ENCODE data around the gene SLC25A5.

The SLC25A5 gene

DNA sequence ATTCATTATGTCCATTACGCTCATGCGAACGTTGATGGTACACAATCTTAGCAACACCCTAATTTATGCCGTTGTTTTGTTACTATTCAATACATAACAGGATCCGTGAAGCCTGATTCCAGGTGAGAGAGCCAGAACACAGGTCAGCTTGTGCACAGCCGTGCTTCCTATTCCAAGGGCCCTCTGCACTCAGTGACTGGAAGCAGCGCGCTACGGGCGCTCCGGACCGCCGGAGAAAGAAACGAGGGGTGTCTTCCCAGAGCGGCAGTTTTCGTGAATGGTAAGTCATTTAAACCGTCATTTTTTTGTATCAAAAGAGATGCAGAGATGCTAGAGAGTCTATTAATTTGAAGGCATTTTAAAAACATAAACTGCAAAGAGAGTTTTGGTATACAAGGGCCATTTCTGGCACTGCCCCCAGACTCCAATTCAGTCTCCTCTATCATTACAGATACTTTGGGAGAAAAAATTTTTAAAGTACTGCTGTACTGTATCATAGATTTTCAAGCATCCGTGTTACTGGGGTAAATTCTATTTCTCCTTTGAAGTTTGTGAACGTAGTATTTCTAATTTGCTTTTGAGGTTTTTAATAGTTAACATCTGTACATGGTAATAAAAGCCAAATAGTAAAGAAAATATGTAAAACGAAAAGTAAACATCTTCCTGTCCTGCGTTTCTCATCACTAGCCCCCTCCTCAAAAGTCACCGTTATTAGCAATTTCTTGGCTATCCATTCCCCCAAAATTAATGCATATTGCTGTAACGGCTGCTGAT is 6.6 kb downstream of the SLC25A5 start:
- H3K36me3 ChIP-seq (ENCODE audit: control insufficient read depth in 4 of 4, insufficient read depth in 4 of 4, low read length in 3 of 4), result peaks cover 0 to 15% (median 6%) of the 10 kb centered on the region in 4 experiments
- no peak for DNase-seq
- H3K9me3 ChIP-seq (ENCODE audit: control extremely low read depth in 1 of 5, control insufficient read depth in 4 of 5, insufficient read depth in 2 of 5, low read depth in 1 of 5, low read length in 4 of 5), result no peaks in the 10 kb centered on the region
- no peak overlapping the region for H3K4me3 ChIP-seq (ENCODE audit: control insufficient read depth in 1 of 7, extremely low read depth in 1 of 7, insufficient read depth in 4 of 7, low read depth in 2 of 7, low read length in 6 of 7)
- H3K27me3 ChIP-seq (replicated peaks in 2 of 5; ENCODE audit: control insufficient read depth in 4 of 5, insufficient read depth in 5 of 5, low read length in 4 of 5), result peaks cover 0 to 2% (median 0%) of the 10 kb centered on the region in 5 experiments
- no peak overlapping the region for H3K27ac ChIP-seq (ENCODE audit: insufficient read depth in 1 of 2, low read depth in 1 of 2, low read length in 2 of 2, poor library complexity in 1 of 2, severe bottlenecking in 2 of 2)
- 87% methylated on average over 19 of the region's 23 CpGs for WGBS (ENCODE audit: insufficient coverage)
- H3K4me1 ChIP-seq (ENCODE audit: control extremely low read depth in 1 of 4, control insufficient read depth in 4 of 4, insufficient read depth in 4 of 4, low read length in 3 of 4), result peaks cover 0 to 1% (median under 1%) of the 10 kb centered on the region in 4 experiments
- ChIA-PET POLR2A (no interaction called here), CTCF (no interaction called here)

DNA sequence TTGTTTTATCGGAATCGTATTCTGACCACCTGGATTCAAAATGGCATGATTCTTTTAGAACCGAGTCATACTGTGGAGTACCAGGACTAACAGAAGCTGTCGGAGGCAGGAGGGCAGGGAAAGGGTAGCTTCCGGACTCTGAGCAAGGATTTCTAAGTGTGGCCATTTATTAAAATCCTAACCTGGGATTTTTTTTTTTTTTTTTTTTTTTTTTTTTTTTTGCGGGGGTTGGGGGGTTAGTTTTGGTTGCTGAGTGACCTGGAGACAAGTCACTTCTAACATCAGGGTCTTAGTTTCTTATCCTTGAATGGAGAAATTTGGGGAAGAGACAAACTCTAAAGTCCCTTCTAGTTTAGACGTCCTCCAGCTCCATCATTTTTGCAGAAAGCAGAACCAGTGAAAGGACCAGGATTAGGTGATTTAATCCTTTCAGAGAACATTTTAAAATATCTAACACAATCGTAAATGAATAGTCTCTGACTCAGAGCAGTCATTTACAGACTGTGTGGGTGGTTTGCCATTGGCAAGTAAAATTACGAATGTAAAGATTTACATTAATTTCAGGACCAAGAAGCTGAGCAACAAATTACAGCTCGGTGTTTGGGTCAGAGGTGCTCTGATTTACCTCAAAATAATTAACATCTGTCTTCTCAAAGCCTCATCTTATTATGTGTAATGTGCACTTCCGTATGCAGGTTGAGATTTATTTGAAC is 7.3 kb downstream of the SLC25A5 start:
- no peak for DNase-seq
- POLR2A ChIA-PET, result no interaction called here

DNA sequence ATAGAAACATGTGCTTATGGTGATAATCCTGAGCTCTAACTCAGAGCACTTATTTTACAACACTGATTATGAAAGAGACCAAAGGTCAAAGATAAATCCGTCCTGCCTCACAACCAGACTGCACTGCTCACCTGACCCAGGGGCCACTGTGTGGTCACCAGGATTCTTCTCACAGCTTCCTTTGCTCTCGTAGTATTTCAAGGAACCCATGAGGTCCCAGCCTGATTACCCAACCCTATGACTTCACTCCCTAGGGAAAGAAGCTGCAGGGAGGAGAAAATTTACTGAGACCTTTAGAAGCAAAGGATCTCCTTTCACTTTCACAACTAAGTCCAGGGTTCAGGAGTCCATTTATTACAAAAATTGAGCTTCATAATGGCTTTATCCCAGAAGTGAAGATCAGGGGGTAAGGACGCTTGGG is 9.6 kb downstream of the SLC25A5 start:
- CTCF ChIA-PET, result interaction anchor here (1.2 to 2.7 kb wide), 6 partner anchors 9 to 292 kb away, joined by 3 to 16 read pairs (median 6); partner anchors contain the start of gene SLC25A5
- Histone ChIP-seq H3K4me3 (ENCODE audit: control insufficient read depth in 1 of 7, extremely low read depth in 1 of 7, insufficient read depth in 4 of 7, low read depth in 2 of 7, low read length in 6 of 7) (no peak overlapping the region), H3K27me3 (replicated peaks in 2 of 5; ENCODE audit: control insufficient read depth in 4 of 5, insufficient read depth in 5 of 5, low read length in 4 of 5) (peaks cover 0 to 4% (median 0%) of the 10 kb centered on the region in 5 experiments), H3K27ac (ENCODE audit: insufficient read depth in 1 of 2, low read depth in 1 of 2, low read length in 2 of 2, poor library complexity in 1 of 2, severe bottlenecking in 2 of 2) (no peak overlapping the region), H3K36me3 (ENCODE audit: control insufficient read depth in 4 of 4, insufficient read depth in 4 of 4, low read length in 3 of 4) (no peaks in the 10 kb centered on the region), H3K4me1 (ENCODE audit: control extremely low read depth in 1 of 4, control insufficient read depth in 4 of 4, insufficient read depth in 4 of 4, low read length in 3 of 4) (peaks cover 0 to 4% (median 1%) of the 10 kb centered on the region in 4 experiments), H3K9me3 (ENCODE audit: control extremely low read depth in 1 of 5, control insufficient read depth in 4 of 5, insufficient read depth in 2 of 5, low read depth in 1 of 5, low read length in 4 of 5) (no peaks in the 10 kb centered on the region)
- no peak for DNase-seq
- POLR2A ChIA-PET, result no interaction called here
- WGBS (ENCODE audit: insufficient coverage), result 77% methylated on average over 2 of the region's 3 CpGs

More for the DNA sequence above, 7.3 kb downstream of the SLC25A5 start:
- Histone ChIP-seq H3K4me3 (ENCODE audit: control insufficient read depth in 1 of 7, extremely low read depth in 1 of 7, insufficient read depth in 4 of 7, low read depth in 2 of 7, low read length in 6 of 7) (no peak overlapping the region), H3K27me3 (replicated peaks in 2 of 5; ENCODE audit: control insufficient read depth in 4 of 5, insufficient read depth in 5 of 5, low read length in 4 of 5) (peaks cover 0 to 2% (median 0%) of the 10 kb centered on the region in 5 experiments), H3K36me3 (ENCODE audit: control insufficient read depth in 4 of 4, insufficient read depth in 4 of 4, low read length in 3 of 4) (peaks cover 0 to 9% (median 2%) of the 10 kb centered on the region in 4 experiments), H3K9me3 (ENCODE audit: control extremely low read depth in 1 of 5, control insufficient read depth in 4 of 5, insufficient read depth in 2 of 5, low read depth in 1 of 5, low read length in 4 of 5) (no peaks in the 10 kb centered on the region), H3K4me1 (ENCODE audit: control extremely low read depth in 1 of 4, control insufficient read depth in 4 of 4, insufficient read depth in 4 of 4, low read length in 3 of 4) (no peaks in the 10 kb centered on the region), H3K27ac (ENCODE audit: insufficient read depth in 1 of 2, low read depth in 1 of 2, low read length in 2 of 2, poor library complexity in 1 of 2, severe bottlenecking in 2 of 2) (no peak overlapping the region)
- CTCF ChIA-PET, result interaction anchor here (0.6 to 0.9 kb wide), 2 partner anchors 12 to 37 kb away, joined by 3 read pairs; no protein-coding TSS in a partner anchor
- 88% methylated on average over 4 of the region's 11 CpGs for WGBS (ENCODE audit: insufficient coverage)

DNA sequence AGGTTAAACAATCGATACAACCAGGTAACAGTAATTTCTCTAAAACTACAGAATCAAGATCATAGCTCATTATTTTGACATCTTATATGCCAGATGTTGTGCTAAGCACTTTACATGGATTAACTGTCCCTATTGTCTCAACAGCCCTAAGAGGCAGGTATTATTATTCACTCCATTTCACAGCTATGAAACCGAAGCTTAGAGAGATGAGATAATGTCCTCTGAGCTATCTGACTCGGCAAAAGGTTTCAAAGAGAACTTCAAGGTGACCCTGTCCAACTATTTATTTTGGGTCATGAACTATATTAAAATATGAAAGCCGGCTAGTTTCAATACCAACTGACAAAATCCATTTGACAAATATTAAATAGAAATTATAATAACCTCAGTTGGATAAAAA is 10.3 kb downstream of the SLC25A5 start:
- no peaks in the 10 kb centered on the region for H3K9me3 ChIP-seq (ENCODE audit: control extremely low read depth in 1 of 5, control insufficient read depth in 4 of 5, insufficient read depth in 2 of 5, low read depth in 1 of 5, low read length in 4 of 5)
- H3K4me1 ChIP-seq (ENCODE audit: control extremely low read depth in 1 of 4, control insufficient read depth in 4 of 4, insufficient read depth in 4 of 4, low read length in 3 of 4), result peaks cover 0 to 4% (median 1%) of the 10 kb centered on the region in 4 experiments
- no peaks in the 10 kb centered on the region for H3K36me3 ChIP-seq (ENCODE audit: control insufficient read depth in 4 of 4, insufficient read depth in 4 of 4, low read length in 3 of 4)
- H3K27ac ChIP-seq (ENCODE audit: insufficient read depth in 1 of 2, low read depth in 1 of 2, low read length in 2 of 2, poor library complexity in 1 of 2, severe bottlenecking in 2 of 2), result no peak overlapping the region
- CTCF ChIA-PET, result interaction anchor here (0.5 to 2.7 kb wide), 8 partner anchors 8 to 291 kb away, joined by 3 to 16 read pairs (median 5); partner anchors contain the start of gene SLC25A5
- no peak overlapping the region for H3K4me3 ChIP-seq (ENCODE audit: control insufficient read depth in 1 of 7, extremely low read depth in 1 of 7, insufficient read depth in 4 of 7, low read depth in 2 of 7, low read length in 6 of 7)
- peaks cover 0 to 8% (median 0%) of the 10 kb centered on the region in 5 experiments for H3K27me3 ChIP-seq (replicated peaks in 2 of 5; ENCODE audit: control insufficient read depth in 4 of 5, insufficient read depth in 5 of 5, low read length in 4 of 5)
- WGBS (ENCODE audit: insufficient coverage), result 100% methylated on average over 1 of the region's 4 CpGs
- DNase-seq, result no peak
- POLR2A ChIA-PET, result no interaction called here

DNA sequence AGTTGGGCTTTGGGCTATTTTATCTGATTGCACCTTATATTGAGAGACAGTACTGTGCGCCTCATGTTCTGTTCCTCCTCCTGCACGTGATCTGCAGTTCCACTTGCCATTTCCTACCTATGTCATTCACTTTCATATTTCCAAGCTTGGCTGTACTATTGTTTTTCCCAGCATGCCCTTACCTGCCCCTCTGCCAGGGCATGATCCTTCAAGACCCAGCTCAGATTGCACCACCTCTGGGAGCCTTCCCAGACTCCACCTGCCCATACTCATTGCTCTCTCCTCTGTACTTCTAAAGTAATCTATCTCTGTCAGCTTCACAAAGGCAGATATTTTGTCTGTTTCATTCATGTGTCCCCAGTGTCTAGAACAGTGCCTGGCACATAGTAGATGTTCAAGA is 11.6 kb downstream of the SLC25A5 start:
- Histone ChIP-seq H3K4me1 (ENCODE audit: control extremely low read depth in 1 of 4, control insufficient read depth in 4 of 4, insufficient read depth in 4 of 4, low read length in 3 of 4) (peaks cover 0 to 4% (median 1%) of the 10 kb centered on the region in 4 experiments), H3K36me3 (ENCODE audit: control insufficient read depth in 4 of 4, insufficient read depth in 4 of 4, low read length in 3 of 4) (no peaks in the 10 kb centered on the region), H3K27me3 (replicated peaks in 2 of 5; ENCODE audit: control insufficient read depth in 4 of 5, insufficient read depth in 5 of 5, low read length in 4 of 5) (peaks cover 0 to 8% (median 0%) of the 10 kb centered on the region in 5 experiments), H3K9me3 (ENCODE audit: control extremely low read depth in 1 of 5, control insufficient read depth in 4 of 5, insufficient read depth in 2 of 5, low read depth in 1 of 5, low read length in 4 of 5) (no peaks in the 10 kb centered on the region), H3K4me3 (ENCODE audit: control insufficient read depth in 1 of 7, extremely low read depth in 1 of 7, insufficient read depth in 4 of 7, low read depth in 2 of 7, low read length in 6 of 7) (no peak overlapping the region), H3K27ac (ENCODE audit: insufficient read depth in 1 of 2, low read depth in 1 of 2, low read length in 2 of 2, poor library complexity in 1 of 2, severe bottlenecking in 2 of 2) (no peak overlapping the region)
- DNase-seq, result no peak
- WGBS (ENCODE audit: insufficient coverage), result 75% methylated on average over 2 of the region's 2 CpGs
- CTCF ChIA-PET, result interaction anchor here (1.7 to 2.7 kb wide), 3 partner anchors 10 to 16 kb away, joined by 3 to 16 read pairs (median 4); partner anchors contain the start of gene SLC25A5
- POLR2A ChIA-PET, result no interaction called here

DNA sequence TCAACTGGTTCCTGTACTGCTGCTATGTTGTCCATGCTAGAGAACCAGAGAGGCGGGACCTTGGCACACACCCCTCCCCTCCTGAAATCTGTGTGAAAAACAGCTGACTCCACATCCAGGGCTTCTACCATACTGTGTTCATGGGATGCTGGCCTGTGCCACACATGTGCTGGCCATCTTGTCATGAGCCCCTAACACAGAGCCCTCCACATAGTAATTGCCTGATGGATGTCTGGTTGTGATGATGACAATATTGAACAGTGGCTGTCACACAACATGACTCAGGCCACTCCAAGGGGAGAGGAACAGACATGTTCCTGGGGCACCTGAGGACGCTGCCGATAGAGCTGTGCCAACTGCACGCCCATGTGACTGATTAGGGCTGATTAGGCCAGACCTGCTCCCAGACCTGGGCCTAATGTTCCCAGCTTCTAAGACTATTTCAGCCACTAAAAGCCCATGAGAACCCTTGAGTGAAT is 13.1 kb downstream of the SLC25A5 start:
- Histone ChIP-seq H3K4me1 (ENCODE audit: control extremely low read depth in 1 of 4, control insufficient read depth in 4 of 4, insufficient read depth in 4 of 4, low read length in 3 of 4) (peaks cover 0 to 4% (median 1%) of the 10 kb centered on the region in 4 experiments), H3K4me3 (ENCODE audit: control insufficient read depth in 1 of 7, extremely low read depth in 1 of 7, insufficient read depth in 4 of 7, low read depth in 2 of 7, low read length in 6 of 7) (no peak overlapping the region), H3K9me3 (ENCODE audit: control extremely low read depth in 1 of 5, control insufficient read depth in 4 of 5, insufficient read depth in 2 of 5, low read depth in 1 of 5, low read length in 4 of 5) (no peaks in the 10 kb centered on the region), H3K27ac (ENCODE audit: insufficient read depth in 1 of 2, low read depth in 1 of 2, low read length in 2 of 2, poor library complexity in 1 of 2, severe bottlenecking in 2 of 2) (no peak overlapping the region), H3K27me3 (replicated peaks in 2 of 5; ENCODE audit: control insufficient read depth in 4 of 5, insufficient read depth in 5 of 5, low read length in 4 of 5) (peaks cover 0 to 5% (median 0%) of the 10 kb centered on the region in 5 experiments), H3K36me3 (ENCODE audit: control insufficient read depth in 4 of 4, insufficient read depth in 4 of 4, low read length in 3 of 4) (no peaks in the 10 kb centered on the region)
- ChIA-PET POLR2A (no interaction called here), CTCF (interaction anchor here (0.9 to 1.7 kb wide), 5 partner anchors 9 to 50 kb away, joined by 3 to 4 read pairs (median 4); no protein-coding TSS in a partner anchor)
- 90% methylated on average over 4 of the region's 4 CpGs for WGBS (ENCODE audit: insufficient coverage)
- DNase-seq, result no peak
